GM19452 (cell line): Measurements from ENCODE around the gene PPP1R15B.

Experiments used
- ATAC-seq: cut with Tn5 transposase; IDR thresholded peaks from one replicate; pipeline ENCODE4 v1.9.1; 2021; ENCODE audit not compliant: unreplicated experiment

PPP1R15B gene

GRCh38 chr1:204401730-204402129 is 9.9 kb downstream of the PPP1R15B start:
- ATAC-seq: no peak

- ATAC-seq: no peak
Observed at GRCh38 chr1:204400882-204401510, 10.6 kb downstream of the PPP1R15B start.

- no peak for ATAC-seq
Observed at GRCh38 chr1:204398197-204399125, 13.2 kb downstream of the PPP1R15B start.

- ATAC-seq: no peak
Observed at GRCh38 chr1:204396015-204396583, 15.5 kb downstream of the PPP1R15B start.

- ATAC-seq: no peak
Observed at GRCh38 chr1:204391629-204392028, 20.0 kb downstream of the PPP1R15B start.

GRCh38 chr1:204390751-204391466 is 20.7 kb downstream of the PPP1R15B start:
- no peak for ATAC-seq

- no peak for ATAC-seq
Observed at GRCh38 chr1:204385727-204386126, 25.9 kb downstream of the PPP1R15B start.

- no peak for ATAC-seq
Observed at GRCh38 chr1:204384636-204385352, 26.8 kb downstream of the PPP1R15B start.

- ATAC-seq: no peak
Observed at GRCh38 chr1:204383163-204383904, 28.3 kb downstream of the PPP1R15B start.

- ATAC-seq: no peak
Observed at GRCh38 chr1:204382714-204383083, 28.9 kb downstream of the PPP1R15B start.

GRCh38 chr1:204380293-204380831 is 31.3 kb downstream of the PPP1R15B start:
- no peak for ATAC-seq

GRCh38 chr1:204377800-204378668 is 33.6 kb downstream of the PPP1R15B start:
- no peak for ATAC-seq

GRCh38 chr1:204376919-204377799 is 34.5 kb downstream of the PPP1R15B start:
- no peak for ATAC-seq

GRCh38 chr1:204376465-204376864 is 35.2 kb downstream of the PPP1R15B start:
- no peak for ATAC-seq

GRCh38 chr1:204373911-204374310 is 37.7 kb downstream of the PPP1R15B start:
- no peak for ATAC-seq

GRCh38 chr1:204370176-204370575 is 41.4 kb downstream of the PPP1R15B start:
- no peak for ATAC-seq

GRCh38 chr1:204368996-204369726 is 42.5 kb downstream of the PPP1R15B start:
- no peak for ATAC-seq
